Measurements from ENCODE around the gene SUV39H1.

DNA sequence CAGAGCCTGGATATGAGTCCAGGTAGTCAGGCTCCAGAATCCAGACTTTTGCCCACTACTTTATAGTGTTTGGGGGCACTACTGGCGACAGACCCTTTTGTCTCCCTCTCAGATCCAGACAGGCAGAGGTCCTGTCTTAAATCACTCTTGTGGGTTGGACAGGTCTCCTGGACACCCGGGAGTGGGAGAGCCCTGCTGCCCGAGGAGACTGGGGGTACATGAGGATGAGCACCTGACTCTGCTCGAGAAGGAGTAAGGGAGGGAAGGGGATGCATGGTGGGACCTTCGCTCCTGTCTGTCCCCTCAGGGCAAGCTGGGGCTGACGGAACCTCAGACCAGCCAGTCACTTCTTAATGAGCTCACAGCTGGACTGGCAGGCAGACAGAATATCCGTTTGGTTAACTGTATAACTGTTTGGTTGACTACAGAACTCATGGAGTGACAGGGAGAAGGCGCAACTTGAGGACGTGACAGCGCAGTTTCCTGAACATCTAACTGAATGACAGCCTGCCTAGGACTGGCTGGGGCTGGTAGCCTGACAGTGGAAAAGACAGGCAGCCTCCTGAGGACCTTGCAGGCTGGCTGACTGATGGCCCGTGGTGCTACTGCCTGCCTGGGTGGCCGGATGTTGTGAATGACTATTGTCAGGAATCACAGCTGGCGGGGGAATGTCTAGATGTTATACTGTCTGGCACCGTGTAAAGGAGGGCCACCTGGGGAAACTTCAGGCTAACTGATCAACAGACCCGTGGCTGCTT is 1.6 kb upstream of the SUV39H1 start:
- TF ChIP-seq, protein P1, sequence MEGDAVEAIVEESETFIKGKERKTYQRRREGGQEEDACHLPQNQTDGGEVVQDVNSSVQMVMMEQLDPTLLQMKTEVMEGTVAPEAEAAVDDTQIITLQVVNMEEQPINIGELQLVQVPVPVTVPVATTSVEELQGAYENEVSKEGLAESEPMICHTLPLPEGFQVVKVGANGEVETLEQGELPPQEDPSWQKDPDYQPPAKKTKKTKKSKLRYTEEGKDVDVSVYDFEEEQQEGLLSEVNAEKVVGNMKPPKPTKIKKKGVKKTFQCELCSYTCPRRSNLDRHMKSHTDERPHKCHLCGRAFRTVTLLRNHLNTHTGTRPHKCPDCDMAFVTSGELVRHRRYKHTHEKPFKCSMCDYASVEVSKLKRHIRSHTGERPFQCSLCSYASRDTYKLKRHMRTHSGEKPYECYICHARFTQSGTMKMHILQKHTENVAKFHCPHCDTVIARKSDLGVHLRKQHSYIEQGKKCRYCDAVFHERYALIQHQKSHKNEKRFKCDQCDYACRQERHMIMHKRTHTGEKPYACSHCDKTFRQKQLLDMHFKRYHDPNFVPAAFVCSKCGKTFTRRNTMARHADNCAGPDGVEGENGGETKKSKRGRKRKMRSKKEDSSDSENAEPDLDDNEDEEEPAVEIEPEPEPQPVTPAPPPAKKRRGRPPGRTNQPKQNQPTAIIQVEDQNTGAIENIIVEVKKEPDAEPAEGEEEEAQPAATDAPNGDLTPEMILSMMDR (IDR thresholded peaks at IDR 0.05; ENCODE audit: insufficient read depth, low read depth, low read length), result no peak
- TF ChIP-seq EZH2 (IDR thresholded peaks at IDR 0.05; ENCODE audit: insufficient read depth, low read length), result no peak
